ENCODE measurements around the gene DDN.
A peak's percentile ranks its signal among the peaks of the same experiment; 100 is the strongest.

Gene DDN

DNA sequence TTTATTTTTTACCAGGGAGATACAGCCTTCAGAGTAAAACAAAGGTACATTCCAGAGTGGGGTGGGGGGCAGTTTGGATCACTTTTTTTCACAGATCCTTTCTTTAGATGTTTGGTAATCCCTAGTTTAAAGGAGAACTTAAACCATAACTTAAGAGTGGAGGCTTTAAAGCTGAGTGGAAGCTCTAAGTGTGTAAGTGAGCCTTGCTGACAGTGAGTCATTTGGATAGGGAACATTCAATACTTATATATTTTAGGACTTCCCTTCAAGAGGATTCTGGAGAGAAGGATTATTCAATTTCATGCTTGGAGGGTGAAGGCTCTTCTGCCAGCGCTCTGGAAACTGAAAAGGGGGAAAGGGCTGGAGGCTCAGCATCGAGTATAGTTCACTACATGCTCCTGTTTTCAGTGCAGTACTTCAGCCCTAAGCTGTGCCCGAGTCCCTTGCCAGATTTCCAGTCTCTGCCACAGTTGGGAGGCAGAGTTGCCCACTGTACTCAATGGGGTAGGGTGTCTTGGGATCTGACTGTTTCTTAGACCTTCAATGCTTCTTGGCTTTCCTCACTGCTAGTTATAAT lies 11.0 kb upstream of the DDN start:
- no peak for DNase-seq

DNA sequence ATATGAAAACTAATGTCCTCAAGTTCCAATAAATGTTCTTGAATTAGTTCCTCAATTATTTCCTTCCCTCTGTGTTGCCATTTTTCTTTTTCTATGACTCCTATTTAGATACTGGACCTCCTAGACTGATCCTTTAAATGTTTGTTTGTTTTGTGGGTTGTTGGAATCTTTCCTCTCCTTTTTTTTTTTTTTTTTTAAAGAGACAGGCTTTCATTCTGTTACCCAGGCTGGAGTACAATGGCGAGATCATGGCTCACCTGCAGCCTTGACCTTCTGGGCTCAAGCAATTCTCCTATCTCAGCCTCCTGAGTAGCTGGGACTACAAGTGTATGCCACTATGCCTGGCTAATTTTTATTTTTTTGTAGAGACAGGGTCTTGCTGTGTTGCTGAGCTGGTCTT lies 9.8 kb upstream of the DDN start:
- no peak for DNase-seq

DNA sequence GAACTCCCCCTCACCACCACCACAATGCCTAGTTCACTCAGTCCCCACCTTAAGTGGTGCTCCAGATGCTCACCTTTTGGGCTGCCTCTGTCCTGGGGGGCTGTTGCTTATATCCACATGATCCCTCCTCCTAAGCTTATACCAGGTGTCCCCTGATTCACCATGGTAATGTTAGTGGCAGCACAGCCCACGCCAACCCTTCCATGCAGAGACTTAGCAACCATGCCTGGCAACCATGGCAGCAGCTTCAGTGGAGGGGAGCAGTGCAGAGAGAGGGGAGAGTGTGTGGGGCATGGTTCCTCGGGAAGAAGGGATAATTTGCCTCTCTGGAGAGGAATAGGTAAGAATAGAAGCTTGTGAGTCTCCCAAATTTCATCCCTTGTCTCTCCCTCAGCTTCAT lies 1.2 kb upstream of the DDN start:
- peak in 1 of 2 experiments; percentile 69 for DNase-seq

DNA sequence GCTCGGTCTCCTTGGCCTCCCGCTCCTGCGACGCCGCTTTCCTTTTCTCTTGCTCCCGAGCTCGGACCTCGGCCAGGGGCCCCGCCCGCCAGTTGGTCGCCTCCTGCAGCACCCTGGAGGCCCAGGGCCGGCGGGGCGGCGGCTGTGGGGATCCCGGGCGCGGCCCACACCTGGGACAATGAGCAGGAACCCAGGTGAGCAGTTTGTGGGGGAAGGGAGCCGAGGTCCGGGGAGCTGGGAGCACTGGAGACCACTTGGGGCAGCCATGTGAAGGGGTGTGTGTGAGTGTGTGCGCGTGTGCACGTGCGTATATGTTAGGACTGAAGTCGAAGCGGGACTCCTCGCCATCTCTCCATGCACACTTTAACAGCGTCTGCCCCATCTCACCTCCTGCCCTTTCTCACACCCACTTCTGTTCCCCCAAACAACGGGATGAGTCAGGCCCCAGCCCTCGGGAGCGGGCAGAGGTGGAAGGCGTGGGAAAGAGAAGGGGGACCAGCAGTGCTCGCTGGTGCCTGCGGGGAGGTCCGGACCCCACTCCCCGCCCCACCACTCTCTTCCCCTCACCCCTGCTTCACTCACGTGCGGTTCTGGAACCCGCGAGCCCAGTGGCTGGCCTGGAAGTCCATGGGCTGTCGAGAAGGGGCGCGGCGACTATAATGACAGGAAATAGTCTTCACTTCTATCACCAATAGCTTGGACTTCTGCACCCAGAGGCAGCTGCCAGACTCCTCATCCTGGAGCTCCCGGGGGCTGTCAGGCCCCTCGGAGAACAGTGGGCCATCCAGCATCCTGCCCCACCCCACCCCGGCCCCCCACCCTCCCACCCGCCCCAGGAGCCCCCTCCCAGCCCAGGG lies 450 bp downstream of the DDN start:
- peak in 1 of 2 experiments; percentile 52 for DNase-seq

DNA sequence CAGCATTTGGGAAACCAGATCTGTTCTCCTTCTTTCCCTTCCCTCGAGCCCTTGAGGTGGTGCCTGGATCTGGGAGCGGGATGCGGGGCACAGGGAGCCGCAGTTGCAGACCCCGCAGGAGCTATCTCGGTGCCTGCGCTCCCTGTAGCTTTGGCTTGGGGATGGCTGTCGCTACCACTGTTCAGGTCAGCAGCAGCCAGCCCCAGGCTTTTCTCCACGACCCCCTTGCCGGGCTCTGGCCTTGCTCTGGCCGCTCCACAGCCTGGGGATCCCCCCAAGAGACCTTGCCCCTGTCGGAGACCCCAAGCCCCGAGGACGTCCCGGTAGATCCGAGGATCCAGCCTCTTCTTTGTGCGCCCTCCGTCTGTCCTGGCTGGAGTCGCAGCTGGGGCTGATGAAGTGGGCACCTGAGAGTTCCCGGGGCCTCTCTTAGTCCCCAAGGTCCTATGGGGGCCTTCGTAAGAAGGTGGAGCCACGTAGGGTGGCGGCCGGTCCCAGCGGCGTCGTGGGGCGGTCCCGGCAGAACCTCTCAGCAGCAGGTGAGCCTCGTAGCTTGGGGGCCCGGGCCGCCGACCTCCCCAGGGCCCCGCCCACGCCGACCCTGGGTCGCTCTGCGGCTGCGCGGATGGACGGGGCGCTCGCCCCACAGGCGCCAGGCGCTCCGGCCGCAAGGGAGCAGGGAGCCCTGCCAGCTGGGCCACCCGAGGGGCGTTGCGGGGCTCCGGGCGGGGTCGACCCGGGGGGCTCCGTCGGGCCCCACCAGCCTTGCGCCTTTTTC lies 1.3 kb downstream of the DDN start:
- peak in 1 of 2 experiments; percentile 64 for DNase-seq

DNA sequence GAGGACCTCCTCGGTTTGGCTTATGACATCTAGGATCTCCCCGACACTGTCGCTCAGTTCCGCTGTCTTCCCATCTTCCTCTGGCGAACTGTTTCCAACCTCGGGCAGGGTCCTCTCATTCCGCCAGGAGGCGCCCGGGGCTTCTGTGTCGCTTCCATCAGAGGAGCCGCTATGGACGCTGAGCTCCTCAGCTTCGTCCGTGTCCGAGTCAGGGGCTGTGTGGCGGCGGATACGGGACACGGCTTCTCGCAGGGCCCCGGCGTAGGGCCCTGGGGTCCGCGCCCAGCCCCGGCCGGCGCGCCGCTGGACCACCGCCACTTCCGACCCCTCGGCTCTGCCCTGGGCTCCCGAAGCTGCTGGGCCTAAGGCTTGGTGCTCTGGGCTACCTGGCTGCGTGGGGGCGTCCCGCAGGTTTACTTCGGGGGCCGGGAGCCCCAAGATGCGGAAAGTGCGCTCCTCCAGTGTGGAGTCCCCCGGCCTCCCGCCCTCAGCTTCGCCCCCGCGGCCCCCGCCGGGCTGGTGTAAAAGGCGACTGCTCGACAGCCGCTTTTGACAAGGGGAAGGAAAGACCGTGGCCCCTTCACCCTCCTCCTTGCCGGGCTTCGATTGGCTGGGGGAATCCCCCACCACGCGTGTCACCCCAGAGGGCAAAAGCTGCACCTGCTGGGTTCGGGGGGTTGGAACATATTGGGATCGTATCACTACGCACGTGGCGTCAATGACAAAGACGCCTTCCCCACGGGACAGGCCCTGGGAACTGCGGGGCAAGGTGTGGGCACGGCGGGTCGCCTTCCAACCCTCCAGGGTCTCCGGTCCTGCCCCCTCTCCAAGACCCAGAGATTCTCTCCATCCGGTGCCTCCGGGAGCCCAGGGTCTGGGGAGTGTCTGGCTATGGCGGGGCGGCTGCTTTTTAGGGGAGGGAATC lies 2.1 kb downstream of the DDN start:
- DNase-seq: peak; percentile 30 to 81

DNA sequence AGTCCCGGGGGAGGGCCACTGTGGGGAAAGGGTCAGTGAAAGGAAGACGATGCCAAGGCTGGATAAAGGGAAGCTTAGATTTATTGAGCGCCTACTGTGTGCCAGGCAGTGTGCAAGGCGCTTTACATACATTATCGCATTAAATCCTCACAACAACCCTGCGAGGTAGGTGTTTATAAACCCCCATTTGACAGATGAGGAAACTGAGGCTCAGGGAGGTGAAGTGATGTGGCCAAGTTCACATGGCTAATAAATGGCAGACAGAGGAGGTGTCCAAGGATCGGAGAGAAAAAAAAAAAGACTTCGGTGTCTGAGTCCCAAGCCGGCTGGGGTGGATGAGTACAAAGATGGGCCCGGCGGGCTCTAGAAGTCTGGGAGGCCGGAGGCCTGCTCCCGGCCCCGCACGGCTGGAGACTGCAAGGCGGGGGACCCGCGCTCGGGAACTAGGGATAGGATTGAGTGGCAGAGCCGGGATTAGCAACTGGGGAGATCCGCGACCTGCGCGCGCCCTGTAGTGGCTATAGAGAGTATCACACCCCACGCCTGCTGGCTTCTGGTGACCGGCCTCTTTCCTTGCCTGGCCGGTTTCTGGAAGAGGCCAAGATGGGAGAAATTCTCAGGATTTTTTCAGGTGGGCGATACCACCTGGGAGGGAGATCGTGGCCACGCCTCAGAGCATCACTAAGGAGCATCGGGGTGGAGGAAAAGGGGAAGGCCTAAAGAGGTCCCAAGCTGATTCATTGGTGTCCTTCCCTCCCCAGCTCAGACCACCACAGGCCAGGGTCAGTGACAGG lies 3.9 kb downstream of the DDN start:
- peak; percentile 77 to 80 for DNase-seq

DNA sequence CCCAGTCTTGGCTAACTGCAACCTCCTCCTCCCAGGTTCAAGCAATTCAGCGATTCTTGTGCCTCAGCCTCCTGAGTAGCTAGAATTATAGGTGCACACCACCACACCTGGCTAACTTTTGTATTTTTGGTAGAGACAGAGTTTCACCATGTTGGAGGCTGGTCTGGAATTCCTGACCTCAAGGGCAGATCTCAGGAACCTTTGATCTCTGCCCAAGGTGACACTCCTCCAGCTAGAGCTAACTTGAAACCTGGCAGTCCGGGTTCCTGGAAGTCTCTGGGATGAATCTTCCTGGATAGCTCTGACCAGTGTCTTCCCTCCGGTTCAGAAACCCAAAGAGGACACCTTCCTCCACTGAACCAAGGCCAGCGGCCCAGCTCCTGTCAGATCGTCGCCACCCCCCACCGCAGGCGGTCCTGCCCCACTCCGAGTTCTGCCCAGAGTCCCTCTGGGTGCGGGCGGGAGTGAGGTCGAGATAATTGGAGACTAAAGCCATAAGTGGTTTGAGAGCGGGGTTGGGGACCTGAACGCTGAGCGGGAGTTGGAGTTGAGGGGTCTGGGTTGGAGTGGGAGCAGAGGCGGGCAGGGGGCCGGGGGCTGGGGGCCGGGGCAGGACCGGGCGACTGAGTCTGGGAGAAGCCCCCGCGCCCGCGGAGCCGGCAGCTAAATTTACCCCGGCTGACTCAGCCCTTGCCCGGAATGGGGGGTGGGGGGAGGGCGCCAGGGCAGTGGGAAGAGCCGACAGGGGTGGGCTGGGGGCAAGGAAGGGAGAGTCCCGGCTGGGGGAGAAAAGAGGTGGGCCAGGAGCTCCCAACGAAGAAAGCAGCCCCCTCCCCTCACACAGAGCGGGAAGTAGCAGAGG lies 4.7 kb downstream of the DDN start:
- DNase-seq: no peak

DNA sequence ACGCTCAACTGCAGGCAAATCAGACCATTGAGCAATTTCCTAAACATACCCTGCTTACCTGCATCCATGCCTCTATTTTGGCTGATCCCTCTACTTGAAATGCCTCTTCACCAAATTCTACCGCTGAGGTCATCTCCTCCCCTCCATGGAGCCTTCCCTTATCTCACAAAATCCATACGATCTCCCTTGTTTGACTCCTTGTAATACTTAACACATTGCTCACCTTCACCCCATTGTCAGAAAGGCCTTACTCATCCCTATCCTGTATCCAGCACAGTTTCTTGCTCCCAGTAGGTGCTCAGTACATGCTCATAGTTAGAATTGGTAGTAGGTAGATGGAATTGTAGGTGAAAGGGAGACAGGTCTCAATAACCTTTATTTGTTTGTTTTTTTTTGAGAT lies 5.4 kb downstream of the DDN start:
- DNase-seq: no peak

DNA sequence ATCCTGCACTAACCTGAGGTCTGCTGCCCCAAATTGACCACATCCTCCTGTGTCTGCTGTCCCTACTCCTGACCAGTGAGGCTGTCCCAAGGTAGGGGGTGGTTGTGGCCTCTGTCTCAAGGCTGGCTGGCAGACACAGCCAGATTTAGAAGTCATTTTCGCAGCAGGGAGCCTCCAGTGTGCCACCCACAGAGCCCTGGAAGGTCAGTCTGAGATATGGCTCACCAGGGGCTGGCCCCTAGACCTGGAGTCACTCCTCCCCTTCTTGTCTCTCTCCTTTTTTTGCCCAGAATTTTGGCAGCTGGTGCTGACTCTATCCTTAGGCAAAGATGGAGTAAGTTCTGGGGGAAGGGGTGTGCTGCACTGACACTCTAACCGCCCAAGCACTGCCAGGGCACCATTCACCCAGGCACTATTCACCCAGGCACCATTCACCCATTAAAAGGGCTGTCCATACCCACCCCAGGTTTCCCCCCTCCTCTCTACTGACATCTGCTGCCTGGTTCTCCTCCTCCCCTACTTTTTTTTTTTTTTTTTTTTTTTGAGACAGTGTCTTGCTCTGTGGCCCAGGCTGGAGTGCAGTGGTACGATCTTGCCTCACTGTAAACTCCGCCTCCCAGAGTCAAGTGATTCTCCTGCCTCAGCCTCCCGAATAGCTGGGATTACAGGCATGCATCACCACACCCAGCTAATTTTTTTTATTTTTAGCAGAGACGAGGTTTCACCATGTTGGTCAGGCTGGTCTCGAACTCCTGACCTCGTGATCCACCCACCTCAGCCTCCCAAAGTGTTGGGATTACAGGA lies 7.7 kb downstream of the DDN start:
- peak in 1 of 2 experiments; percentile 37 for DNase-seq

DNA sequence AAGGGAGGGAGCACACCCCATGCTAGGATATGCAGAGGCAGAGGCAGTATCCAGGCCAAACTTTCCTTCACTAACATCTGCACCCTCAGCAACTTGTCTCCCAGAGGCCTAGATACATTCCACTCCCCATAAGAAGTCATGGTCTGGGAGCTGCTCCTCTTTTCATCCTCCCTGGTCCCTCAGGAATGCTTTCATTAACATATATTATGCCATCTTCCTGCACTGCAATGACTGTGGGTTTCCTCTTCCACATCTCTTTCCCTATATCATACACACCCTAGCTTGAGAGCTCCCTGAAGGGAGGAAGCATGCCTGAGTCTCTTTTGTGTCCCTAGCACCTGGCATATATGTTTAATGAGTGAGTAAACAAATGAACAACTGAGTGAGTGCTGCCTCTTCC lies 8.6 kb downstream of the DDN start:
- no peak for DNase-seq

DNA sequence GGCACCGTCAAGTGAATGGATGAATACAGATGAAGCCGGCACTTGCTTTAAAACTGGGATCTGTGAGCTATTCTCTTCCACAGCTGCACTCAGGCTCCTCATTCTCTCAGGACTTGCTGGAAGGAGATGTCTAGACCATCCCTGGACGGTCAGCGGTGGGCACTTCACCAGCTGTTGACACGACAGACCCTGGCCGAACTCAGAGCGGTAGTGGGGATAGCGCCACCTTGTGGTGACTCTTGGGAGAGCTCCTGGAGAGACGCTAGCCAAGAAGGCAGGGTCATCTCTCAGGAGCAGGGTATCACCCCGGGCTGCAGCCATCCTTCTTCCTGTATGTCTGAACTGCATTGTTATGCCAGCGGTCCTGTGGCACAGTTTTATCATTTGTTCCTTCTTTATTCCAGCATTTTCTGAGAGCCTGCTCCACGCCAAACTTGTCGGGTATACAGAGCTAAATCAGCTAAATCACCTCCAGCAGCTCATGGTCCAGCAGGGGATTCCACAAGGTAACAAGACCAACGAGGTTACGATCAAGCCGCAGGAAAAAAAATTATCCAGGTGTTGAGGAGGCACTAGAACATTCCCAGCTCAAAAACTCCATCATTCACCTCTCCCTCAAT lies 11.0 kb downstream of the DDN start:
- DNase-seq: peak in 1 of 2 experiments; percentile 19

DNA sequence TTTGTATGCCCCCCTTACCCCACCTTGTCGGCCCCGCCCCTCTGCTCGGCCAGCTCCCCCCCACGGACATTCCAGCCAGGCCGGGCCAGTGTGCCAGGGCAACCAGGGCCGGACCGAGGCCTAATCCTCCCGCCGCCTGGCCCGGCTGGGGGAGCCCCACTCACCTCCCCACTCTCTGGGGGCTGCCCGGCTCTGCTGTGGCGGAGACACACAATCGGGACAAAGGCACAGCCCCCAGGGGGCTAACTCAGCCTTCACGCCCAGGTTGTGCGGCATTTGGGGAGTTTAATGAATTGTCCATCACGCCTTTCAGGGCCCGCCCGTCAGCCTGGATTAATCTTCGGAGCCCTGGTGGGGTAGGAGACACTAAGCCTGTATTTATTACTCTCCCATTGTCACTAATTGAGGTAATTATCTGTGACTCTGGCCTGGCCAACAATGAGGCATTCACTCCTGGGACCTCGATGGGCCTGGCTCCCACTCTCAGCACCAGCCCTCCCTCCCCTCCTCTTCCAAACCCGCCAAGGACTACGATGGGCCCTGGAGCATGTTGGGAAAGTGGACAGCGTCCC lies 12.4 kb downstream of the DDN start:
- DNase-seq: no peak

DNA sequence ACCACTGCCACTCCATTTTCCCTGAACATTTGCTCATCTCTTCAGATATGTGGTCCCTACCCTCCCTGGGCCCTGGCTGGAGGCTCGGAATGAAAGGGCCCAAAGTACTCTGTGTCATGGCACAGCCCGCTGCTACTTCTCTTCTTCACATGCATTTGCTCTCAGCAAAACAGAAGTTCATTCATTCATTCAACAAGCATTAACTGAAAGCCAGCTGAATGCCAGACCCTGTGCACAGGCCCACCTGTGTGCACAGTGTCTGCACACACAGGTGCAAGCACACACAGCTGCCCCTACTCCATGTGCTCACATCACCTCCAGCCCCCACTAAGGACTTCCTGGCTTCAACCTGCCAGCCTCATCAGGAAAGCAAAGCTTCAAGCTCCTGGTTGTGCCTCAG lies 13.3 kb downstream of the DDN start:
- no peak for DNase-seq

DNA sequence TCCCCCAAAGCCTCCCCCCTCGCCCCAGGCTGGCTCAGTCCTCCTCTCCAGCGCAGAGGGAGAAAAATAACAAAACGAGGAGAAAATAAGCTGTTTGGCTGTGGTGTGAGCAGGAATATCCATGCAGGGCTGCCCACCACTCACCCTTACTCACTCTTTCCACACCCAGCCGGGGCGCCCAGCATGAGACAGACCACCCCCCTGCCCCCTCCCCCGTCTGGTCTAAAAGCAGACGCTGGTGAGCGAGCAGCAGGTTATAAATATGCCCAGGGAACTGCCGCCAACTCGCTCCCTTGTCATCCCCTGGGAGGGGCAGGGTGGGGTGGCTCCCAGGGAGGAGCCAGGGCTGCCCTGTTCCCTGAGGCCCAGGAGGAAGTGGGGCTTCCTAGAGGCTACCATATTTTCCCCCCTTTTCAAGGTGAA lies 13.7 kb downstream of the DDN start:
- no peak for DNase-seq

DNA sequence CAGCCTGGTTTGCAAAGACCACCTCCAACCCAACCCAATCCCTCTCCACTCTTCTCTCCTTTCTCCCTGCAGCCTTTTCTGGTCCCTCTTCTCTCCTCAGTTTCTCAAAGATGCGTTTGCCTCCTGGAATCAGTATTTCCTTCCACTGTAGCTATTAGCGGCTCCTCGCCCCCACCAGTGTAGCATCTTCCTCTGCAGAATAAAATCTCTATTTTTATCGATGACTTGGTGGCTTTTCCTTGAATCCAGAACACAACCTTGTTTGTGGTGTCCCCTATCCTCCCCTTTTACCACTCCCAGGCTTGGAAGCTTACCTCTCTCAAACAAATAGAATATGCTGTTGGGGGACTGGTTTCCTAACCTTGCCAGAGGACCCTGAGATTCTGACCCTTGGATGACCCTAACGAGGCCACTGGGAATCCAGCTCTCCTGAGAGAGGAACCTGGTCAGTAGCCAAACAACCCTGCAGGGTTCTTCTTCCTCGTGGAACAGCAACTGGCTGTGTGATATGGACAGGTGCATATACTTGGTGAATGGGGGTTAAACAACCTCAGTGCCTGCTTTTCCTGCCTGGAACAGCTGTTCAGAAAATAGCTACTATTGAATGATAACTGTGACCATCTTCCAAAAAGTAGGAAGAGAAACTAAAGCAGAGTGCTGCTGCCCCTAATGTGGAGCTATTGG lies 16.6 kb downstream of the DDN start:
- DNase-seq: no peak

DNA sequence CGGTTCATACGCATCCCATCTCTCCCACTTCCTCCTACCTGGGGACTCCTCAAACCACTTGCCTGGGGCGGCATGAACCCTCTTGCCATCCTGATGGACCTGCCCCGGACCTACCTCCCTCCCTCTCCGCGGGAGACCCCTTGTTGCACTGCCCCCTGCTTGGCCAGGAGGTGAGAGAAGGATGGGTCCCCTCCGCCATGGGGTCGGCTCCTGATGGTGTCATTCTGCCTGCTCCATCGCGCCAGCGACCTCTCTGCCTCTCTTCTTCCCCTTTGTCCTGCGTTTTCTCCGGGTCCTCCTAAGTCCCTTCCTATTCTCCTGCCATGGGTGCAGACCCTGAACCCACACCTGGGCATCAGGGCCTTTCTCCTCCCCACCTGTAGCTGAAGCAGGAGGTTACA lies 17.4 kb downstream of the DDN start:
- DNase-seq: no peak
